HG03139 (cell line): ENCODE results near the gene AP2B1.

Experiments used
- ATAC-seq: cut with Tn5 transposase; IDR thresholded peaks from one replicate; pipeline ENCODE4 v1.9.1; 2021; ENCODE audit not compliant: unreplicated experiment

Gene AP2B1

GRCh38 chr17:35627417-35627816, 40.3 kb downstream of the AP2B1 start:
- ATAC-seq: no peak

GRCh38 chr17:35630530-35631148, 43.5 kb downstream of the AP2B1 start:
- no peak for ATAC-seq

- no peak for ATAC-seq
Observed at GRCh38 chr17:35641032-35641431, 53.9 kb downstream of the AP2B1 start.

GRCh38 chr17:35645923-35646322, 58.8 kb downstream of the AP2B1 start:
- no peak for ATAC-seq

GRCh38 chr17:35651467-35651866, 64.3 kb downstream of the AP2B1 start:
- ATAC-seq: no peak

- no peak for ATAC-seq
Observed at GRCh38 chr17:35653619-35654361, 66.7 kb downstream of the AP2B1 start.

GRCh38 chr17:35655303-35655702, 68.2 kb downstream of the AP2B1 start:
- ATAC-seq: no peak

GRCh38 chr17:35660902-35661301, 73.8 kb downstream of the AP2B1 start:
- no peak for ATAC-seq

- no peak for ATAC-seq
Observed at GRCh38 chr17:35664685-35665084, 77.6 kb downstream of the AP2B1 start.

- ATAC-seq: no peak
Observed at GRCh38 chr17:35665662-35666061, 78.5 kb downstream of the AP2B1 start.

- ATAC-seq: no peak
Observed at GRCh38 chr17:35666070-35666469, 78.9 kb downstream of the AP2B1 start.

- ATAC-seq: no peak
Observed at GRCh38 chr17:35666967-35667532, 79.9 kb downstream of the AP2B1 start.

GRCh38 chr17:35668802-35669201, 81.7 kb downstream of the AP2B1 start:
- ATAC-seq: no peak

GRCh38 chr17:35674552-35674951, 87.4 kb downstream of the AP2B1 start:
- ATAC-seq: no peak

GRCh38 chr17:35676441-35676840, 89.3 kb downstream of the AP2B1 start:
- no peak for ATAC-seq

GRCh38 chr17:35679007-35679682, 92.0 kb downstream of the AP2B1 start:
- ATAC-seq: no peak

- ATAC-seq: no peak
Observed at GRCh38 chr17:35683591-35683990, 96.5 kb downstream of the AP2B1 start.

GRCh38 chr17:35684055-35684802, 97.1 kb downstream of the AP2B1 start:
- ATAC-seq: no peak

- ATAC-seq: no peak
Observed at GRCh38 chr17:35692512-35693210, 105.5 kb downstream of the AP2B1 start.

GRCh38 chr17:35693662-35694061, 106.5 kb downstream of the AP2B1 start:
- ATAC-seq: no peak

- no peak for ATAC-seq
Observed at GRCh38 chr17:35694906-35695305, 107.8 kb downstream of the AP2B1 start.
